SK-N-SH (cell line): Measurements from ENCODE around the gene CLN6. TPM values are rescaled to one million over a fixed set of nuclear protein-coding genes. Genes with fewer than 3 reads are reported as not detected.

ENCODE experiments used
- CTCF ChIA-PET: fragments of 300-600, 350-600 bp; formaldehyde crosslinking; extraction: SDS; loops from one replicate; lab custom pipeline; 2021; lab: Yijun Ruan, JAX
- POLR2A ChIA-PET: fragments of 350-600 bp; sonication (Branson Sonifier 250); formaldehyde crosslinking; extraction: SDS; loops from one replicate; lab custom pipeline; 2020; ENCODE audit warnings: antibody characterized with exemption, inconsistent platforms; lab: Yijun Ruan, JAX
- DNase-seq: peaks from one replicate; pipeline ENCODE4 v3.0.0; 2012
- H2AFZ ChIP-seq: fragments of 200-600 bp; sonication (generic); 2 replicates; pipeline ENCODE4 v1.8.1; 2016; ENCODE audit warnings: antibody characterized with exemption, mild to moderate bottlenecking, low read depth
- H3F3A ChIP-seq: fragments of 200-600 bp; sonication (generic); replicated peaks from 2 replicates; pipeline ENCODE3; 2016; ENCODE audit warnings: antibody characterized with exemption, mild to moderate bottlenecking; ENCODE audit not compliant: insufficient read depth
- H3K27ac ChIP-seq, 2 experiments: fragments of 200-500 bp in 1 of 2; fragments of 200-600 bp in 1 of 2; sonication (Bioruptor generic) in 1 of 2; sonication (generic), shearing (Covaris generic) in 1 of 2; 2 replicates each; pipeline versions ENCODE4 v1.5.1 to v1.6.1; 2014 to 2016; ENCODE audit warnings: low read depth in 2 of 2, inconsistent platforms in 1 of 2, low read length in 1 of 2, mild to moderate bottlenecking in 1 of 2, mixed read lengths in 1 of 2
- H3K27me3 ChIP-seq: fragments of 200-600 bp; sonication (generic), shearing (Covaris generic); 2 replicates; pipeline ENCODE4 v1.6.1; 2016; ENCODE audit warnings: mixed run types; ENCODE audit not compliant: insufficient read depth
- H3K36me3 ChIP-seq, 2 experiments: fragments of 200-500 bp in 1 of 2; fragments of 200-600 bp in 1 of 2; sonication (Bioruptor generic) in 1 of 2; sonication (generic) in 1 of 2; replicated peaks in 1 of 2; 2 replicates each; pipeline versions ENCODE3 to v1.5.1; 2014 to 2016; ENCODE audit warnings: low read length in 1 of 2, mild to moderate bottlenecking in 1 of 2; ENCODE audit not compliant: insufficient read depth in 2 of 2, control insufficient read depth in 1 of 2
- H3K4me1 ChIP-seq, 2 experiments: fragments of 200-500 bp in 1 of 2; fragments of 200-600 bp in 1 of 2; sonication (Bioruptor generic) in 1 of 2; sonication (generic), shearing (Covaris generic) in 1 of 2; 2 replicates each; pipeline versions ENCODE4 v1.5.1 to v1.6.1; 2014 to 2016; ENCODE audit warnings: low read depth in 1 of 2, low read length in 1 of 2, mixed run types in 1 of 2; ENCODE audit not compliant: insufficient read depth in 2 of 2, control insufficient read depth in 1 of 2
- H3K4me2 ChIP-seq: fragments of 200-600 bp; sonication (generic), shearing (Covaris generic); 2 replicates; pipeline ENCODE4 v1.6.1; 2017; ENCODE audit warnings: mixed run types
- H3K4me3 ChIP-seq, 2 experiments: fragments of 200-500 bp in 1 of 2; fragments of 200-600 bp in 1 of 2; sonication (Bioruptor generic) in 1 of 2; sonication (generic), shearing (Covaris generic) in 1 of 2; 2 replicates each; pipeline versions ENCODE4 v1.5.1 to v1.8.1; 2014 to 2016; ENCODE audit warnings: low read depth in 2 of 2, inconsistent platforms in 1 of 2, low read length in 1 of 2, mild to moderate bottlenecking in 1 of 2, mixed read lengths in 1 of 2, moderate library complexity in 1 of 2
- H3K79me2 ChIP-seq: fragments of 200-600 bp; sonication (generic); 2 replicates; pipeline ENCODE4 v1.8.1; 2017; ENCODE audit warnings: mild to moderate bottlenecking; ENCODE audit not compliant: insufficient read depth
- H3K9ac ChIP-seq: fragments of 200-600 bp; sonication (generic); 2 replicates; pipeline ENCODE4 v1.6.1; 2017; ENCODE audit warnings: mixed run types
- H3K9me2 ChIP-seq: fragments of 200-600 bp; sonication (generic); 2 replicates; pipeline ENCODE4 v1.6.1; 2017; ENCODE audit warnings: mixed run types
- H3K9me3 ChIP-seq: fragments of 200-600 bp; sonication (generic); 2 replicates; pipeline ENCODE4 v1.6.1; 2017; ENCODE audit warnings: mixed run types, mild to moderate bottlenecking, moderate library complexity
- H4K20me1 ChIP-seq: fragments of 200-600 bp; sonication (generic); 2 replicates; pipeline ENCODE4 v1.6.1; 2017; ENCODE audit warnings: mild to moderate bottlenecking, mixed run types; ENCODE audit not compliant: insufficient read depth
- CHD2 ChIP-seq: fragments of 150-350 bp; IDR thresholded peaks from 2 replicates; pipeline ENCODE4 v1.6.1; 2018; ENCODE audit warnings: low read length; ENCODE audit not compliant: partially characterized antibody
- EZH2phosphoT487 ChIP-seq: fragments of 200-600 bp; sonication (generic); IDR thresholded peaks from 2 replicates; pipeline ENCODE4 v1.6.1; 2017; ENCODE audit warnings: low read depth, mixed run types, mild to moderate bottlenecking, antibody characterized with exemption, moderate library complexity, borderline replicate concordance
- MAX ChIP-seq: IDR thresholded peaks from 2 replicates; pipeline ENCODE4 v1.4.0; 2012; ENCODE audit warnings: low read depth
- MXI1 ChIP-seq: IDR thresholded peaks from 2 replicates; pipeline ENCODE4 v1.6.1; 2012; ENCODE audit warnings: mild to moderate bottlenecking, low read depth, low read length, improper control_type of control experiment
- NRF1 ChIP-seq: IDR thresholded peaks from 2 replicates; pipeline ENCODE4 v1.6.1; 2012; ENCODE audit warnings: low read depth, mild to moderate bottlenecking, low read length
- RAD21 ChIP-seq: IDR thresholded peaks from 2 replicates; pipeline ENCODE4 v1.6.1; 2012; ENCODE audit warnings: mild to moderate bottlenecking, low read length
- REST ChIP-seq: IDR thresholded peaks from 2 replicates; pipeline ENCODE4 v1.6.1; 2012; ENCODE audit warnings: mild to moderate bottlenecking, low read depth, low read length, moderate library complexity
- RXRA ChIP-seq: IDR thresholded peaks from 2 replicates; pipeline ENCODE4 v1.4.0; 2012; ENCODE audit warnings: low read depth, mild to moderate bottlenecking, borderline replicate concordance
- SIN3A ChIP-seq: IDR thresholded peaks from 2 replicates; pipeline ENCODE4 v1.6.1; 2012; ENCODE audit warnings: low read depth, mild to moderate bottlenecking, low read length, moderate library complexity, borderline replicate concordance
- TAF1 ChIP-seq: IDR thresholded peaks from 2 replicates; pipeline ENCODE4 v1.6.1; 2012; ENCODE audit warnings: low read depth, mild to moderate bottlenecking, low read length, moderate library complexity, borderline replicate concordance
- TCF12 ChIP-seq: IDR thresholded peaks from 2 replicates; pipeline ENCODE4 v1.4.0; 2012
- TEAD4 ChIP-seq: IDR thresholded peaks from 2 replicates; pipeline ENCODE4 v1.4.0; 2012; ENCODE audit warnings: mild to moderate bottlenecking, borderline replicate concordance; ENCODE audit not compliant: insufficient read depth
- USF1 ChIP-seq: IDR thresholded peaks from 2 replicates; pipeline ENCODE4 v1.4.0; 2012; ENCODE audit warnings: low read depth, borderline replicate concordance
- YY1 ChIP-seq: IDR thresholded peaks from 2 replicates; pipeline ENCODE4 v1.4.0; 2012; ENCODE audit warnings: low read depth, mild to moderate bottlenecking
- ZBTB33 ChIP-seq: IDR thresholded peaks from 2 replicates; pipeline ENCODE4 v1.4.0; 2012; ENCODE audit warnings: low read depth, borderline replicate concordance
- WGBS: methylation state at CpG from one replicate; pipeline ENCODE4 v1.1.6; 2017; ENCODE audit warnings: low lambda C conversion rate; 5-methylcytosine and 5-hydroxymethylcytosine counted together
- polyA plus RNA-seq, 3 experiments: library from polyadenylated mRNA; depleted of rRNA; stranded (reverse); fragments of >200 nt; gene quantifications; 2 replicates each; pipeline ENCODE4 v1.2.3, GENCODE V29; 2012

The CLN6 gene
- polyA plus RNA-seq, 1 of the 3 experiments (the other 2 are of a cell fraction), result 27.5 TPM

- 0 out of 2 replicates have a peak, but pooled peaks cover 4% of the 10 kb centered on the region for H4K20me1 ChIP-seq
- H3F3A ChIP-seq, result no peaks in the 10 kb centered on the region
- H3K9me3 ChIP-seq, result no peaks in the 10 kb centered on the region
- no peak overlapping the region for H3K4me3 ChIP-seq
- no peak overlapping the region for H2AFZ ChIP-seq
- no peaks in the 10 kb centered on the region for H3K27me3 ChIP-seq
- 100% methylated on average over 2 of the region's 13 CpGs for WGBS
- no peak overlapping the region for H3K27ac ChIP-seq
- H3K4me1 ChIP-seq, result peaks cover 0 to 19% of the 10 kb centered on the region in 2 experiments; a peak in 1 of 4 replicates
- no peak for DNase-seq
- TF ChIP-seq TEAD4 (no peak), REST (no peak), YY1 (no peak), MXI1 (no peak), EZH2phosphoT487 (no peak), RXRA (no peak), CHD2 (no peak), USF1 (no peak), RAD21 (no peak), SIN3A (no peak), TCF12 (no peak), ZBTB33 (no peak), MAX (no peak), NRF1 (no peak), TAF1 (no peak)
- CTCF ChIA-PET, result interaction anchor here (0.7 to 1.3 kb wide), 2 partner anchors 10 to 342 kb away, joined by 4 read pairs; no protein-coding TSS in a partner anchor
- peaks cover 0 to 2% of the 10 kb centered on the region in 2 experiments for H3K36me3 ChIP-seq
- H3K9me2 ChIP-seq, result no peaks in the 10 kb centered on the region
- H3K9ac ChIP-seq, result no peak overlapping the region
- H3K4me2 ChIP-seq, result no peak overlapping the region
- H3K79me2 ChIP-seq, result peaks cover 7% of the 10 kb centered on the region; the same call in 1 of the 2 replicates
- POLR2A ChIA-PET, result no interaction called here
Observed at GRCh38 chr15:68205558-68205944, 24.0 kb downstream of the CLN6 start.
